K562 (cell line): ENCODE measurements around the gene RAB39B. TPM values are rescaled to one million over a fixed set of nuclear protein-coding genes. Genes with fewer than 3 reads are reported as not detected.
A peak's percentile ranks its signal among the peaks of the same experiment; 100 is the strongest.

Experiments used
- ATAC-seq: fragments of 200-7000 bp; cut with Tn5 transposase; 3 replicates; pipeline ENCODE4 v1.9.1; 2020; ENCODE audit warnings: moderate library complexity
- BruUV-seq: library from RNA; stranded (reverse); fragments of 400-500 nt; replicated peaks from 2 replicates; lab custom pipeline; 2021; lab: Mats Ljungman, UMichigan
- CTCF ChIA-PET: fragments of 300-600 bp; formaldehyde crosslinking; extraction: SDS; loops from one replicate; lab custom pipeline; 2021; ENCODE audit warnings: low intra/inter-chr PET ratio; lab: Yijun Ruan, JAX
- POLR2A ChIA-PET: fragments of 300-600, 350-650 bp; sonication (Branson Sonifier 250); formaldehyde crosslinking; extraction: SDS; loops from one replicate; lab custom pipeline; 2021; ENCODE audit warnings: antibody characterized with exemption, inconsistent platforms; lab: Yijun Ruan, JAX
- DNase-seq, 4 experiments: peaks; one replicate each; pipeline versions ENCODE4 v3.0.0 to v3.0.0-alpha.2; 2011 to 2018; ENCODE audit warnings: low spot score in 3 of 4, mixed read lengths in 3 of 4; ENCODE audit errors: extremely low read depth in 1 of 4
- FAIRE-seq: peaks from 2 replicates; lab custom pipeline; 2011; peaks lifted over from hg19 to GRCh38; lab: Jason Lieb, UNC
- H2AFZ ChIP-seq: 2 replicates; pipeline ENCODE4 v1.6.0; 2011; ENCODE audit warnings: low read depth, low read length, control low read depth, inconsistent platforms
- H3K27ac ChIP-seq: fragments of 200-600 bp; 3 replicates; pipeline ENCODE4 v1.8.0; 2011; ENCODE audit warnings: low read depth, mild to moderate bottlenecking, control low read depth, inconsistent platforms, low read length, moderate library complexity, mixed read lengths; ENCODE audit errors: extremely low read depth
- H3K27me3 ChIP-seq, 2 experiments: fragments of 300-600 bp in 1 of 2; 2 replicates in 1 of 2; 3 replicates in 1 of 2; pipeline versions ENCODE4 v1.6.0 to v1.8.0; 2011; ENCODE audit warnings: inconsistent platforms in 2 of 2, low read length in 2 of 2, mild to moderate bottlenecking in 1 of 2, mixed read lengths in 1 of 2, moderate library complexity in 1 of 2; ENCODE audit not compliant: control insufficient read depth in 2 of 2, insufficient read depth in 2 of 2
- H3K36me3 ChIP-seq: fragments of 300-600 bp; 3 replicates; pipeline ENCODE4 v1.8.0; 2011; ENCODE audit warnings: mild to moderate bottlenecking, low read length, inconsistent platforms; ENCODE audit not compliant: control insufficient read depth, insufficient read depth
- H3K4me1 ChIP-seq, 2 experiments: fragments of 200-600 bp in 1 of 2; replicated peaks in 1 of 2; 2 replicates in 1 of 2; 3 replicates in 1 of 2; pipeline versions ENCODE4 v1.5.1 to v1.8.0; 2011; ENCODE audit warnings: inconsistent platforms in 2 of 2, low read length in 2 of 2, mild to moderate bottlenecking in 1 of 2, mixed read lengths in 1 of 2, moderate library complexity in 1 of 2; ENCODE audit not compliant: control insufficient read depth in 2 of 2, insufficient read depth in 2 of 2
- H3K4me2 ChIP-seq: 2 replicates; pipeline ENCODE4 v1.6.1; 2011; ENCODE audit warnings: low read length, control low read depth, inconsistent platforms, mixed read lengths; ENCODE audit not compliant: insufficient read depth
- H3K4me3 ChIP-seq: fragments of 200-600 bp; sonication (generic), shearing (Covaris generic); 2 replicates; pipeline ENCODE4 v1.5.1; 2016; ENCODE audit warnings: control low read depth, inconsistent platforms
- H3K79me2 ChIP-seq: fragments of 200-600 bp; 3 replicates; pipeline ENCODE4 v1.8.0; 2011; ENCODE audit warnings: low read length, inconsistent platforms; ENCODE audit not compliant: control insufficient read depth, insufficient read depth
- H3K9ac ChIP-seq, 2 experiments: 2 replicates each; pipeline versions ENCODE4 v1.6.0 to v1.6.1; 2011; ENCODE audit warnings: low read depth in 2 of 2, low read length in 2 of 2, control low read depth in 1 of 2, inconsistent platforms in 1 of 2, mild to moderate bottlenecking in 1 of 2, mixed read lengths in 1 of 2; ENCODE audit not compliant: insufficient read depth in 1 of 2
- H3K9me1 ChIP-seq: one replicate; pipeline ENCODE4 v1.6.0; 2011; ENCODE audit warnings: inconsistent platforms, mild to moderate bottlenecking, low read length, moderate library complexity; ENCODE audit not compliant: control insufficient read depth, insufficient read depth
- H3K9me3 ChIP-seq: replicated peaks from 2 replicates; pipeline ENCODE4 v1.5.1; 2011; ENCODE audit warnings: low read depth, low read length, inconsistent platforms; ENCODE audit not compliant: control insufficient read depth, insufficient read depth
- H4K20me1 ChIP-seq: replicated peaks from 2 replicates; pipeline ENCODE4 v1.6.1; 2011; ENCODE audit warnings: low read length, inconsistent platforms, mixed read lengths; ENCODE audit not compliant: control insufficient read depth, insufficient read depth
- CEBPB ChIP-seq: fragments of 450-650 bp; IDR thresholded peaks from 2 replicates; pipeline ENCODE4 v1.6.1; 2016; ENCODE audit warnings: missing genetic modification characterization, missing compliant biosample characterization
- POLR2AphosphoS2 ChIP-seq: IDR thresholded peaks from 2 replicates; pipeline ENCODE4 v1.6.1; 2012; ENCODE audit warnings: low read length, improper control_type of control experiment
- RNF2 ChIP-seq: sonication (generic); IDR thresholded peaks from 2 replicates; pipeline ENCODE4 v1.6.1; 2016
- SAP30 ChIP-seq: fragments of 200-600 bp; sonication (generic); IDR thresholded peaks from 2 replicates; pipeline ENCODE4 v1.6.1; 2012; ENCODE audit warnings: borderline replicate concordance, low read depth, mild to moderate bottlenecking, moderate library complexity, low read length, control low read depth, inconsistent platforms; ENCODE audit not compliant: insufficient read depth, poor library complexity, severe bottlenecking
- ZNF184 ChIP-seq: sonication (generic); formaldehyde crosslinking; IDR thresholded peaks from 2 replicates; pipeline ENCODE4 v1.5.0; 2020; ENCODE audit warnings: missing genetic modification reagents
- ZNF239 ChIP-seq: fragments of 250-450 bp; sonication (Bioruptor Pico); IDR thresholded peaks from 2 replicates; pipeline ENCODE4 v1.4.0; 2020; ENCODE audit warnings: mild to moderate bottlenecking
- ZNF551 ChIP-seq: fragments of 250-450 bp; sonication (Bioruptor Pico); IDR thresholded peaks from 2 replicates; pipeline ENCODE4 v1.5.0; 2021; ENCODE audit warnings: mild to moderate bottlenecking, moderate library complexity
- WGBS: fragments of 100-300 bp; shearing (Covaris generic); methylation state at CpG from one replicate; pipeline ENCODE4 v1.1.6; 2016; ENCODE audit warnings: low coverage, mixed read lengths; ENCODE audit not compliant: insufficient coverage; ENCODE audit errors: missing lambda C conversion rate; 5-methylcytosine and 5-hydroxymethylcytosine counted together
- in situ Hi-C: fragments of 300-500 bp; cut with MboI; formaldehyde crosslinking; loops from 4 replicates; pipeline ENCODE4 v1.15.0; 2018; ENCODE audit warnings: inconsistent platforms, mixed read lengths
- intact Hi-C: fragments of 100-400 bp; cut with micrococcal nuclease; formaldehyde crosslinking; loops from 2 replicates; pipeline ENCODE4 v1.14.2; 2022
- polyA plus RNA-seq, 8 experiments: library from polyadenylated mRNA; depleted of rRNA in 4 of 8; stranded (reverse) in 5 of 8; unstranded in 3 of 8; fragments of >200 nt; fragmentation: Nextera tagmentation in 2 of 8; fragmentation: Illumina TruSeq in 1 of 8; extraction: Ambion mirVana in 2 of 8; extraction: Trizol in 1 of 8; gene quantifications; 2 replicates each; pipeline versions ENCODE4 v1.2.1 to v1.2.3, GENCODE V29; 2011 to 2014; ENCODE audit warnings: inconsistent platforms in 1 of 8, missing spikeins in 1 of 8
- total RNA-seq, 7 experiments: library from RNA; depleted of rRNA in 6 of 7; stranded (reverse); fragments of >200 nt in 6 of 7; fragmentation: Illumina TruSeq in 2 of 7; extraction: Trizol in 2 of 7; gene quantifications; 2 replicates each; pipeline versions ENCODE4 v1.2.1 to v1.2.3, GENCODE V29; 2011 to 2021; ENCODE audit warnings: low replicate concordance in 1 of 7
- TF ChIP-seq, protein P1 (sequence below), 3 experiments: fragments of 200-800 bp in 1 of 3; sonication (Bioruptor generic) in 1 of 3; sonication (generic) in 1 of 3; formaldehyde crosslinking in 1 of 3; IDR thresholded peaks; 2 replicates each; pipeline versions ENCODE4 v1.6.1 to v1.8.0; 2016 to 2022; ENCODE audit warnings: mild to moderate bottlenecking in 2 of 3, missing compliant biosample characterization in 2 of 3, missing genetic modification characterization in 2 of 3, missing genetic modification reagents in 1 of 3

RAB39B gene
- total and polyA plus RNA-seq, 9 of the 15 experiments (the other 6 are each of a cell fraction or from before 2014, with no cell fraction given): 0.04 to 0.07 (median 0.04) TPM; not detected in 6

DNA sequence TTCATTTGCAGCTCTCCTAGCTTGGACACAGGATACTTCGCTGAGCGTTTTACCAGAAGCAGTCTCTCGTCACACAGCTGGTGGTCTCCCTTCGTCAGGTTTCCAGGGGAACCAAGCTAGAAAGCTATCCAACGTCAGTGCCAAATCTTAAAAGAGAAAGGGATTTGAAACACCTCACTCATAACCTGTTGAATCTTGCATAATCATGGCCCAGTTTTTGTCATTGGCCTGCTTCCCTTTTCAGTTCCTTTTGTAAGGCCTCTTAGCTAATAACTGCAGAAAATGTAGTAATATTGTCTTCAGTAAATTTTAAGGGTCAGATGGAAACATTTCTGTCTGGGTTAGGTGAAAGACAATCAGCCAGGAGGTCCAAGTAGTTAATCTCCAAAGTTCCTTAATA is 22.0 kb downstream of the RAB39B start:
- H3K9me3 ChIP-seq: no peaks in the 10 kb centered on the region
- in situ Hi-C loops (no loop called here), intact Hi-C loops (no loop called here)
- WGBS: 84% methylated on average over 4 of the region's 5 CpGs
- no peaks in the 10 kb centered on the region for H3K4me1 ChIP-seq
- H3K36me3 ChIP-seq: peaks cover 27% of the 10 kb centered on the region
- H3K9ac ChIP-seq: no peak overlapping the region
- ATAC-seq: no peak
- TF ChIP-seq CEBPB (tag) (0 out of 2 replicates have a peak, but pooled peaks have one; percentile 12), POLR2AphosphoS2 (0 out of 2 replicates have a peak, but pooled peaks have one; percentile 23), ZNF551 (CRISPR knock-in tag) (no peak)
- TF ChIP-seq, protein P1, sequence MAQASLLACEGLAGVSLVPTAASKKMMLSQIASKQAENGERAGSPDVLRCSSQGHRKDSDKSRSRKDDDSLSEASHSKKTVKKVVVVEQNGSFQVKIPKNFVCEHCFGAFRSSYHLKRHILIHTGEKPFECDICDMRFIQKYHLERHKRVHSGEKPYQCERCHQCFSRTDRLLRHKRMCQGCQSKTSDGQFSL (CRISPR knock-in tag; IDR thresholded peaks at IDR 0.05): no peak
- TF ChIP-seq, protein P1 (tag; IDR thresholded peaks at IDR 0.05): no peak
- no peak overlapping the region for H3K4me3 ChIP-seq
- no peaks in the 10 kb centered on the region for H4K20me1 ChIP-seq
- no peak for DNase-seq
- BruUV-seq: no TSS peak
- ChIA-PET POLR2A (no interaction called here), CTCF (no interaction called here)
- H3K4me2 ChIP-seq: no peak overlapping the region
- no peak for FAIRE-seq
- H3K27me3 ChIP-seq: no peaks in the 10 kb centered on the region
- no peak overlapping the region for H3K27ac ChIP-seq
- H3K79me2 ChIP-seq: no peaks in the 10 kb centered on the region
- no peak overlapping the region for H2AFZ ChIP-seq
- no peaks in the 10 kb centered on the region for H3K9me1 ChIP-seq

DNA sequence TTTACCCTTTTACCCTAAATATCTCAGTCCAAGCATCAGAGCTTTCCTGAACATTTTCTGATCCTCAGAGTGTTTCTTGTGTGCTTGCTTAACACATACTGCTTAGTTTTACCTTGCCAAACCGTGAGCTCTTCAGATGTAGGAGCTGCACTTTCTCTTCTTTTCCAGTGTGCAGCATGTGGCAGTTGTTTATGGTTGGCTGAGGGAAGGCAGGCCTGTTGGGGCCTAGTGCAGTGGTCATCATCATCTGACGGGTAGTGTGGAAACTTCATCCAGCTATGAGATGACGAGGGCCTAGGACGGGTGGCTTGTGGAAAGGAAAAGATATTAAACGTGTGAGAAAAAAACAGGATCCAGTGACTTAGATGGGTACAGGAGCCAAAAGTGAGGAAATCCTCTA is 26.6 kb downstream of the RAB39B start:
- no peak for ATAC-seq
- no TSS peak for BruUV-seq
- ChIA-PET CTCF (no interaction called here), POLR2A (interaction anchor here (1.0 to 1.5 kb wide), 3 partner anchors 12 to 22 kb away, joined by 3 to 4 read pairs (median 3); partner anchors contain the start of gene VBP1)
- 91% methylated on average over 5 of the region's 5 CpGs for WGBS
- no peak overlapping the region for H3K27ac ChIP-seq
- intact Hi-C loops: no loop called here
- FAIRE-seq: no peak
- no peaks in the 10 kb centered on the region for H3K9me1 ChIP-seq
- no peak for DNase-seq
- in situ Hi-C loops: no loop called here
- TF ChIP-seq ZNF184 (CRISPR knock-in tag) (no peak), ZNF239 (CRISPR knock-in tag) (no peak), SAP30 (no peak), RNF2 (no peak)
- H3K4me3 ChIP-seq: no peak overlapping the region
- H3K9ac ChIP-seq: no peak overlapping the region
- H4K20me1 ChIP-seq: no peaks in the 10 kb centered on the region
- H3K4me2 ChIP-seq: no peak overlapping the region
- H2AFZ ChIP-seq: no peak overlapping the region
- H3K79me2 ChIP-seq: peaks cover 9% of the 10 kb centered on the region; the same call in 1 of the 3 replicates
- no peaks in the 10 kb centered on the region for H3K4me1 ChIP-seq
- H3K9me3 ChIP-seq: no peaks in the 10 kb centered on the region
- peaks cover 68% of the 10 kb centered on the region for H3K36me3 ChIP-seq
- H3K27me3 ChIP-seq: no peaks in the 10 kb centered on the region
